Heart right ventricle (tissue), 16 donors: ENCODE data around the gene MRAS. TPM values are rescaled to one million over a fixed set of nuclear protein-coding genes. Genes with fewer than 3 reads are reported as not detected.
"Not testable (repeated sequence)": the region's sequence is repeated elsewhere in the genome, so short reads cannot be mapped to it uniquely, and the experiment has no call there.

ENCODE experiments used
- ATAC-seq, 8 donors: fragments of 200-7000 bp; cut with Tn5 transposase; one replicate each; pipeline ENCODE4 v1.9.1; 2020; ENCODE audit warnings: mild to moderate bottlenecking in 8 of 8, moderate library complexity in 8 of 8, moderate number of reproducible peaks in 1 of 8
- DNase-seq, 2 donors: peaks; one replicate each; pipeline ENCODE4 v3.0.0-alpha.2; 2020
- H3K27ac ChIP-seq, 10 donors: fragments of 200-600 bp; sonication (generic) in 2 of 10; one replicate each; pipeline versions ENCODE4 v1.5.0 to v1.8.0; 2020 to 2022; ENCODE audit warnings: mild to moderate bottlenecking in 3 of 10
- H3K27me3 ChIP-seq, 7 donors: fragments of 200-600 bp; one replicate each; pipeline ENCODE4 v1.8.0; 2021 to 2022; ENCODE audit warnings: mild to moderate bottlenecking in 2 of 7
- H3K36me3 ChIP-seq, 9 donors: fragments of 200-600 bp; sonication (generic) in 1 of 9; one replicate each; pipeline versions ENCODE4 v1.5.0 to v1.8.0; 2020 to 2022; ENCODE audit warnings: mild to moderate bottlenecking in 2 of 9
- H3K4me1 ChIP-seq, 9 donors: fragments of 200-600 bp; sonication (generic) in 1 of 9; one replicate each; pipeline versions ENCODE4 v1.5.0 to v1.8.0; 2020 to 2022; ENCODE audit warnings: mild to moderate bottlenecking in 4 of 9
- H3K4me3 ChIP-seq, 10 donors: fragments of 200-600 bp; sonication (generic) in 2 of 10; one replicate each; pipeline versions ENCODE4 v1.5.0 to v1.8.0; 2020 to 2022; ENCODE audit warnings: mild to moderate bottlenecking in 7 of 10, moderate library complexity in 2 of 10
- H3K9me3 ChIP-seq, 11 donors: fragments of 200-600 bp in 10 of 11; sonication (generic) in 2 of 11; one replicate each; pipeline versions ENCODE4 v1.5.0 to v1.8.0; 2013 to 2022; ENCODE audit warnings: mild to moderate bottlenecking in 2 of 11, control low read depth in 1 of 11, moderate library complexity in 1 of 11
- CTCF ChIP-seq, 9 donors: fragments of 200-600 bp; sonication (generic) in 2 of 9; IDR thresholded peaks; one replicate each; pipeline versions ENCODE4 v1.5.0 to v1.8.0; 2021 to 2022; ENCODE audit warnings: antibody characterized with exemption in 9 of 9, mild to moderate bottlenecking in 5 of 9, moderate library complexity in 1 of 9
- WGBS, 2 donors: extraction: QIAGEN DNeasy Blood & Tissue Kit; methylation state at CpG; one replicate each; pipeline ENCODE4 v1.1.7; 2013; ENCODE audit warnings: inconsistent platforms in 1 of 2; 5-methylcytosine and 5-hydroxymethylcytosine counted together
- intact Hi-C, 10 donors: fragments of 100-400 bp; cut with DNase I; formaldehyde crosslinking; loops; one replicate each; pipeline versions ENCODE4 v1.11.1 to v1.14.2; 2022
- polyA plus RNA-seq, 2 donors: library from polyadenylated mRNA; stranded (reverse); fragments of 200-250 nt; gene quantifications; one replicate each; pipeline ENCODE4 v1.2.3, GENCODE V29; 2013
- total RNA-seq, 10 donors: library from RNA; stranded (reverse); fragmentation: NEBNext Ultra II Directional in 3 of 10; extraction: Animal tissue kit (Norgen Biotek cat#: 25700) in 3 of 10; gene quantifications; one replicate each; pipeline versions ENCODE4 v1.2.1 to v1.2.4, GENCODE V29; 2021 to 2023
- donor health status: Arrhythmogenic right ventricular cardiomyopathy.
- donor health status: ischemic (EF 13 %, LVEDD 7.1; RV severe dilation, severe dysfunction).
- donor health status: healthy with polysubstance abuse.
- donor health status: DM: no; HTN: yes; CAD: no.
- donor health status: DM: no; HTN: no; CAD: no.
- donor health status: ischemic (EF 25% LVEDD 6.9; RV normal size, moderate dysfunction).
- donor health status: ischemic (EF 25% LVEDD 5.7; RV mildly dilated, moderate dysfunction).
- donor health status: healthy.
- donor health status: DM: yes; HTN: yes; CAD: no.
- donor health status: Ischemic cardiomyopathy.
- donor health status: ischemic (EF 35%, LVEDD 5.7; RV mildly dilated, moderate dysfunction).
- donor health status: nonischemic (EF 11% LVEDD 7.7; RV severe dilation, severe dysfunction).
- donor health status: DM: yes; HTN: yes; CAD: no.
- donor health status: PGD.
- donor health status: ischemic (EF 29% LVEDD 5.4; RV normal size, mild dysfunction).
- donor health status: nonischemic (EF 23%, LVEDD 6.1; RV moderate dilation, normal function).

MRAS gene
- total and polyA plus RNA-seq, 12 donors, result 78.6 to 381 (median 256) TPM

DNA sequence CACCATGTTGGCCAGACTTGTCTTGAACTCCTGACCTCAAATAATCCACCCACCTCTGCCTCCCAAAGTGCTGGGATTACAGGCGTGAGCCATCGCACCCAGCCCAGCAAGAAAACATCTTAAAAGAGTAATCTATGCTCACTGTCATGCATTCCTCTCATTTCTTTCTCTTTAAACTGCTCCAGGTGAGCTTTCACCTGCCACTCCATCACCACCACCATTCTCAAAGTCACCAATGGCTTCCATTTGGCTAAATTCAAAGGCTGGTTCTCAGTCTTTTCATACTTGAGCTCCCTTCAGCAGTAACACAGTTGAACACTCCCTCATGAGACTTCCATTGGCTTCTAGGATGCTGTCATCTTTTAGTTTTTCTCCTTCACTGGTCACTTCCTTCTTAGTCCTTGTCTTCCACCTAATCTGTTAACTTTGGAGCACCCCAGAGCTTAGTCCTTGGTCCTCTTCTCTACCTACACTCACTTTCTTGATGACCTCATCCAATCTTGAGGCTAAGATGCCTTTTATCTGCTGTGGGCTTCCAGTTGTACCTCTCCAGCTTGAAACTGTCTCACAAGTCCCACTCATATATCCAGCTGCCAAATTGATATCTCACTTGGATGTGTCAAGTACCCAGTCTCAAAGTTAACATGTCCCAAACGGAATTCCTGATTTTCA lies 59.0 kb downstream of the MRAS start:
- 76 to 78% methylated on average over 3 of the region's 3 CpGs for WGBS, 2 donors
- TF ChIP-seq CTCF (IDR thresholded peaks at IDR 0.05), result no peak
- DNase-seq, result no peak
- Histone ChIP-seq H3K36me3 (peaks cover 0 to 36% (median 17%) of the 10 kb centered on the region in 9 donors), H3K27me3 (no peaks in the 10 kb centered on the region), H3K27ac (no peak overlapping the region), H3K9me3 (no peaks in the 10 kb centered on the region), H3K4me3 (no peak overlapping the region), H3K4me1 (peaks cover 0 to 24% (median 3%) of the 10 kb centered on the region in 9 donors)
- intact Hi-C loops, result no loop called here
- no peak for ATAC-seq

GRCh38 chr3:138408751-138409570 lies 60.6 kb downstream of the MRAS start:
- Histone ChIP-seq H3K27me3 (no peaks in the 10 kb centered on the region), H3K4me3 (no peak overlapping the region), H3K27ac (no peak overlapping the region), H3K9me3 (no peaks in the 10 kb centered on the region), H3K36me3 (peaks cover 0 to 21% (median 12%) of the 10 kb centered on the region in 9 donors), H3K4me1 (peaks cover 0 to 29% (median 9%) of the 10 kb centered on the region in 9 donors)
- WGBS, 2 donors, result 54 to 63% methylated on average over 7 of the region's 7 CpGs
- peak in 3 of 8 donors; percentile 4 to 45 (median 6) for ATAC-seq
- no peak for TF ChIP-seq CTCF (IDR thresholded peaks at IDR 0.05)
- intact Hi-C loops, result no loop called here
- no peak for DNase-seq

DNA sequence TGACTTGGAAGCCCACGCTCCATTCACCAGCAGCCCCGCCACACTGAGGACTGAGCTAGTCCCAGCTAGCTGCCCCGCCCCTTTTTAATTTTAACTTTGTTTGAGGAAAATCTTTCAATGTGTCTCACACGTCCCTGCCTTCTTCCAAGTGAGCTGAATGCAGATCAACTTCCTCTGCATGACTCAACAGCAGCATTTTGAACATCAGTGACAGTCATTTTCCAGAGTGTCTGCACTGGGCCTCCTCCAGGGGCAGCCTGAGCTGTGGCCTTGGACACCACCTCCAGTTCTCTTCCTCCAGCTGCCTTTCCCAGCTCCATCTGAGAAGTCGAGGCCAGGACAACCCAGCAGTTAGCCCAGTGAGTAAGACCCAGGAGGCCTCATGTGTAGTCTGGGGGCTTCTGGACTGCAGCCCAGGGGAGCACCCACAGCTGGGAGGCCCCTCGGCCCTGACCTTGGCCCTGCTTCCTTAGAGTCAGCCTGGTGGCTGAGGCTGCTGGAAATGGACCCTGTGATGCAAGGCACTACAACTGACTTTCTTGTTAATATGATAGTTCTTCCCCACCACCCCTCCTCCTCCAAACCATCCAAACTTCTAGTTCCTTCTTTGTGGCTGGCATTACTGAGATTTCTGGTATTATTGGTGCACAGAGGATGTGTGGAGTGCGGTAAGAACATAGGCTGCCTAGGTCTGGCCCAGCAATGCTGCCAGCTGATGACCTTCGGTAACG lies 64.6 kb downstream of the MRAS start:
- Histone ChIP-seq H3K4me3 (no peak overlapping the region), H3K4me1 (peaks cover 0 to 28% (median 11%) of the 10 kb centered on the region in 9 donors), H3K27me3 (no peaks in the 10 kb centered on the region), H3K27ac (peak overlapping the region in 2 of 10 donors; percentile 8 to 22), H3K36me3 (no peaks in the 10 kb centered on the region), H3K9me3 (no peaks in the 10 kb centered on the region)
- 59 to 68% methylated on average over 9 of the region's 9 CpGs for WGBS, 2 donors
- DNase-seq (no peak), ATAC-seq (peak in 4 of 8 donors; percentile 11 to 31 (median 19))
- intact Hi-C loops, result loop anchor here in 3 of 10 donors (5.0 to 10.0 kb wide), 3 partner anchors 66 to 522 kb away; partner anchors contain the start of gene MRAS (in 2 of the 3)
- TF ChIP-seq CTCF (IDR thresholded peaks at IDR 0.05), result no peak

DNA sequence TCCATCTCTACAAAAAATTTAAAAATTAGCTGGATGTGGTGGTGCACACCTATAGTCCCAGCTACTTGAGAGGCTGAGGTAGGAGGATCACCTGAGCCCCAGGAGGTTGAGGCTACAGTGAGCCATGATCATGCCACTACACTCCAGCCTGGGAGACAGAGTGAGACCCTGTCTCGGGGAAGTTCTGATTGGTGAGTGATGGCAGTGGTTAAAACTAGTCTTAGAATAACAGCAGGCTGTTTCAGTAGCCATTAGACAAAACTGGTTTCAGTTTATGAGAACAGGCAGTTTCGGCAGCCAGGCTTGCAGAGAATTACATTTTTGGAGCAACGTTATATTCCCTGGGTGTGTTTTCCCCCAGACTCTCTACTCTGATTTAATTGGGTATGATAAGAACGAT lies 67.9 kb downstream of the MRAS start:
- not testable (repeated sequence) for H3K36me3 ChIP-seq, ATAC-seq, H3K27me3 ChIP-seq, H3K27ac ChIP-seq, H3K4me3 ChIP-seq, DNase-seq, H3K9me3 ChIP-seq
- 79 to 85% methylated on average over 4 of the region's 4 CpGs for WGBS, 2 donors
- intact Hi-C loops, result loop anchor here in 8 of 10 donors (5.0 to 10.0 kb wide), 7 partner anchors 69 to 519 kb away; partner anchors contain the start of genes MRAS (in 2 of the 8) and CEP70 (in 1 of the 8)
- peaks cover 0 to 22% (median 9%) of the 10 kb centered on the region in 9 donors for H3K4me1 ChIP-seq
